Activated gamma-delta T cell (primary cell): Measurements from ENCODE around the gene KDM6A.
"Not testable (repeated sequence)": the region's sequence is repeated elsewhere in the genome, so short reads cannot be mapped to it uniquely, and the experiment has no call there.

Experiments used
- DNase-seq: peaks from one replicate; lab custom pipeline; 2025; lab: John Stamatoyannopoulos, UW

The KDM6A gene

GRCh38 chrX:45083314-45083713 lies 210.3 kb downstream of the KDM6A start:
- DNase-seq = no peak

DNA sequence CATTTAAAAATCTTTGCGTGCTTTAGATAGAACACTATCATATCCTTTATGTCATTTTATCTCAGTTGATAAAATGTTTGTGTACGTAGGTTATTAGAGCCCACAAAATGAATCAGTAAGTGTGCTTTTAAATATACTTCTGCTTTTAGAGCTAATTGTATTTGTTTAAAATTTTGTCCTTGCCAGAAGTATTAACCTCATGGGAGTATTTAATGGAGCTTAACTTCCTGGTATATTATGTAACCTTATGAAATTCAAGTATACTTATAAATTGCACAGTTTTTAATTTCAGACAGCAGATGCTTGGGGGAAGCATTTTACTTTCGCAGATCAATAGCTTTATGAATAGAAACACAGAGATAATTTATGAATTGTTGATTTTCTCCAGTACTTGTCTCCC lies 237.5 kb downstream of the KDM6A start:
- DNase-seq = no peak

DNA sequence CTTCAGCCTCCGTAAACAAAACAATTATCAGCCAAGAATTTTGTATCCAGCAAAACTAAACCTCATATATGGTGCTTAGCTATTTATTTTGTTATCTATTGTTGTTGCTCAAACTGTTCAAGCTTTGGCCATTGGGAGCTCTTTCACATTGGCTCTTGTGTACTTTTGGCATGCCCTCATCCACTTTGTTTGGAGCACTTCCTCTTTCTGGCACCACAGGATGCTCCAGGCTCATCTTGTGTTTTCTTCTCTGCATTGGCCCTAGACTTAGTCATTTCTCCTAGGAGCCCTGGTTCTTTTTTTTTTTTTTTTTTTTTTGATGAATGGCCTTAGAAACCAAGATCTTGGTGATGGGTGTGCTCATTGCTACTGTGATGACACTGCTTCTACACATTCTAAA lies 253.2 kb downstream of the KDM6A start:
- no peak for DNase-seq

DNA sequence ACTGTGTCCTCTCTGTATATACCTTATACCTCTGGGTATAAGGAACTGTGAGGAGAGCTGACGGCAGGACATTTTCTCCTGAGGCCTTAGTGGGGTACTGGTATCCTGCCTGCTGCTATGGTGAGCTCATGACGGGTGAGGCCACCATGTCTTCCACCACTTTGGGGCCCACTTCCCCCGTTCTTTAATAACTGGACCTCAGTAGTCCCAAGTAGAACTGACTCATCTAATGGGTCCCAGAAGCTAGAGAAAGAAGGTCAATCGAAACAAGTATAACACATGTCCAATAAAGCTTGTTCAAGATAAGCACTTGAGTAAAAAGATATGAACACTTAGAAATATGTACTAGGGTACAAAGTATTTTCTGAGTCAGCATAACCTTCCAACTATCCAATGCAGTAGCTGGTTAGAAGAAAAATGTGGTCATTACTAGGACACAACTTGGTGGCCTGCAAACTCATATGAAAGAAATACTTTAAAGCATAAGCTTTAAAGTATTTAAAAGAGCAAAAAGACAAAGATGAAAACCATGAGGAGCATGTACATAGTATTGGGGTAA lies 256.0 kb downstream of the KDM6A start:
- DNase-seq = no peak

DNA sequence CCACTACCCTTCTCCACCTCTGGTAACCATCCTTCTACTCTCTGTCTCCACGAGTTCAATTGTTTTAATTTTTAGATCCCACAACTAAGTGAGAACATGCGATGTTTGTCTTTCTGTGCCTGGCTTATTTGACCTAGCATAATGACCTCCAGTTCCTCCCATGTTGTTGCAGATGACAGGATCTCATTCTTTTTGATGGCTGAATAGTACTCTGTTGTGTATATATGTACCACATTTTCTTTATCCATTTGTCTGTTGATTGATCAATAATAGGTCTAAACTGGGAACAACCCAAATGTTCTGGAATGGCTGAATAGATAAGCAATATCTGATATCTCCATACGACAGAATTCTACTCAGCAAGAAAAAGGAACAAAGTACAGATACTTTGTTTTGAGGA lies 260.5 kb downstream of the KDM6A start:
- DNase-seq = no peak

- DNase-seq = no peak
These were observed 261.3 kb downstream of the KDM6A start for GRCh38 chrX:45134315-45134731.

DNA sequence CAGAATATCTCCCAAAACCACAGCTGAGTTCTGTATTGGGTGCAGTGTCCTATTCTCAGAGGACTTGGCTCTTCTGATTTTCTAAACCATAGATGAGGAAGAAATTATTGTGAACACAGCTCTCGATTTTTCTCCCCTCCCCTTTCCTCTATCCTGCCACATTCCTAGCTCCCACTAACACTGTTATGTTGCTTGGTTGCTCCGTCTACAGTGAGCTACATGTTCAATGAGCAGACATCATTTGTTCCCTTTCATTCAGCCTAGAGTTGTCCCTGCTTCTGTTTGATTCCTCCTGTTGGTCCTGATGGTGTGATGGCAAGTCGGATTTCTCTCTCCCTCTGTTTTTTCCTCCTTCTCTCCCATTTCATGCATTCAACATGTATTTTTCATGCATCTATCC lies 261.8 kb downstream of the KDM6A start:
- DNase-seq = no peak

GRCh38 chrX:45135391-45136075 lies 262.5 kb downstream of the KDM6A start:
- DNase-seq = not testable (repeated sequence)

GRCh38 chrX:45137531-45137930 lies 264.5 kb downstream of the KDM6A start:
- DNase-seq = no peak

GRCh38 chrX:45138525-45138924 lies 265.5 kb downstream of the KDM6A start:
- DNase-seq = no peak

DNA sequence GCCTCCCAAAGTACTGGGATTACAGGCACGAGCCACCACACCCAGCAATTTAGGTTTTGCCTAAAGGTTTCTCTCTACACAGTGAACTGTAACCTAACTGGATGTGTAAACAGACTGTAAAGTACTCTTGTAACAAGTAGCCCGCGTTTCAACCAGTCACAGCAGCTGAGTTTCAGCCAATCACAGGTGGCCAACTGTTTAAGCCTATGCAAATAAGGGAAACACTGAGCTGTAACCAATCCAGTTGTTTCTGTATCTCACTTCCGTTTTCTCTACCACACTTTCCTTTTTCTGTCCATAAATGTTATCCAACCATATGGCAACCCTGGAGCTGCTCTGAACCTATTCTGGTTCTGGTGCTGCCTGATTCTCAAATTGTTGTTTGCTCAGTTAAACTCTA lies 267.8 kb downstream of the KDM6A start:
- no peak for DNase-seq

- no peak for DNase-seq
These were observed 269.2 kb downstream of the KDM6A start for GRCh38 chrX:45142185-45142584.

DNA sequence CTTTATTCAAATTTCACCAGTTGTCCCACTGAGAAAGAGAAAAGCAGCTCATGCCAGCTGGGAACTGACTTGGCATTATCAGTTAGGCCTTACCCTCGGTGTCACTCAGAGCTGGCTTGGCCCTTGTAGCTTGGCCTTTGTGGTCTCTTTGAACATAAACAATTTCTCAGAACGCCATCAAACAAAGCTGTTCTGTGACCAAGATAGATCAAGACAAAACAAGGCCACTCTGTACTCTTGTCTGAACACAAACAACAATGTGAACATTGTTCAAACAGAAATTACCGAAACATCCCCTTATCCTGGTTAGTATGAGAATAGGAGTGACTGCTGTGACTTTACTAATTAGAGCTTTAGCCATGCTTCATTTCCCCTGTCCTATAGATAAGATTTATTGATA lies 270.5 kb downstream of the KDM6A start:
- DNase-seq = no peak

DNA sequence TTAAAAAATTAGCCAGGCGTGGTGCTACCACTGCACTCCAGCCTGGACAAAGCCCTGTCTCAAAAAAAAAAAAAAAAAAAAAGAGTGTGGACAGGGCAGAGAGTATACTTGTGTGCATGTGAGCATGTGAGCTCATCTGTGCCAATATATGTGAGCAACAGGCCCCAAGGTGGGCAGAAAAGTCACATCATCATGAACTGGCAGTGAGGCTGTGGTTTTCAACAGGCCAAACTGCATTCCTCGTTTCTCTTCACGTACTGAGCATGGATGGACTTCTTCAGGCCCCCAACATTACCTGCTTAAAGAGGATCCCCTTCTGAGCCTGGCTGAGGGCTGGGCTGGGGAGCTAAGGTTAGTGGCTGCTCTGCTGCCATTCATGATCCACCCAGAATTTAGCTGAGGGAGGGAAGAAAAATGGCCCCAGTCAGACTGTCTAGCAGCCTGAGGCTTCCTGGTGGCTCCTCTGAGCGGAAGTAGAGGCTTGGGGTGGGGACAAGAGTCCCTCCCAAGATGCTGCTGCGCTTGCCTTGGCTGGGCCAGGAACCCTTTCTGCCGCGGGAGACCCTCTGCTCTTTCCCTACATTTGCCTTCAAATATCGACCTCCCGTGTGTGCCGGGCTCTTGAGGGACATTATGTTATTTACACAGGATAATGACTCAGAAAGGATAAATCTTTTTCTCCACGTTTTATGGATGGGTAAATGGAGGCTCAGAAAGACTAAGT lies 272.7 kb downstream of the KDM6A start:
- no peak for DNase-seq

DNA sequence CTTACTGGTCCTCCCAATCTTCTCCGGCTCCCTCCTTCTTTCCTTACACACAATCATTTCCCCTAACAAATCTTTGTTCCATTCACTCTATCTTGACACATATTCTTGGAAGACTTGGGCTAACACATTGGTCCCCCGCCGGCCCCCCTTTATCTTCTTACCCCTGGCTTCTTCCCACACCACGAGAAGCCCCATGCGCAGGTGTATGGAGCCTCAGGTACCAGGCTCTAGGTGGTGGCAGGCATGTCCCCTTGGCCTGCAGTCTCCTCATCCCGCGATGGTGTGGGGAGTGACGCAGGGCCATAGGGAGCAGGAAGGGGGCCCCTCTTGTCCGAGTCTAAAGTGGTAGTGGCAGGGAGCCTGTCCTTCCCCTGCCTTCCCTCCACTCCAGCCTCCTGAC lies 277.8 kb downstream of the KDM6A start:
- no peak for DNase-seq

DNA sequence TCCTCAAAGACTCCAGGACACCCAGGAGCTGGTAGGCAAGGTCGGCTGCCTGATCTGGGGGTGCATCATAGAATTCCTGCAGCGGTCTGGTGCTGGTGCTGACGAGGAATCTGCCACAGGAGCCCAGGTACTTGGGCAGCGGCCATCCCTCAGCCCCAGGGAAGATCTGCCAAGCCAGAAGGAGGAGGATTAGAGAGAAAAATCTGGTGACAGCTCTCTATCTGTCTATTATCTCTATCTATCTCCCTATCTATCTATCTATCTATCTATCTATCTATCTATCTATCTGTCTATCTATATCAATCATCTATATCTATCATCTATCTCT lies 281.0 kb downstream of the KDM6A start:
- DNase-seq = no peak

GRCh38 chrX:45154462-45154861 lies 281.5 kb downstream of the KDM6A start:
- no peak for DNase-seq

DNA sequence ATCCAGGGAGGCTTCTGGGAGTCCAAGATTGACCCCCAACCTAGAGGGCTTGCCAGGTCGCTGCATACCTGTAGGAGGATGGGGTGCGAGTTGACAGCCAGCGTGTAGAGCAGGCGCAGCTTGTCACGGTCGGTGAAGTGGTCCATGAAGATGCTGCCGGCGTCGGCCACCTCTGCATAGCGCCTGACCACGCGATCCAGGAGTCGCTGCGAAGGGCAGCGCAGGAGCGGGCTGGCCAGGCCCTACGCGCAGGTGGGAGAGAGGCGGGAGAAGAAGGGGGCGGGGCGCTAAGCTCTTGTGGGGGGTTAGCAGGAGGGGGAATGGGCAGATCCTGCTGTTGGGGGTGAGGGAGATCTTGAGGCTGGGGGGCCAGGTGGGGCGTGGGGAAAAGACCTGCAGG lies 284.7 kb downstream of the KDM6A start:
- no peak for DNase-seq
